Measurements from ENCODE around the gene ZNF521. TPM values are rescaled to one million over a fixed set of nuclear protein-coding genes. Genes with fewer than 3 reads are reported as not detected.

Gene ZNF521
- total RNA-seq, 1 experiment from 2014 or later: 0.04 TPM

GRCh38 chr18:25077944-25078723, 273.8 kb downstream of the ZNF521 start:
- H3K4me3 ChIP-seq (ENCODE audit: low read length): no peak overlapping the region
- H3K4me1 ChIP-seq (ENCODE audit: insufficient read depth, low read length): no peaks in the 10 kb centered on the region
- H3K9me3 ChIP-seq (ENCODE audit: low read length): no peaks in the 10 kb centered on the region
- H3K9me2 ChIP-seq (replicated peaks; ENCODE audit: low read length): no peaks in the 10 kb centered on the region
- H3K79me2 ChIP-seq (ENCODE audit: low read length): no peaks in the 10 kb centered on the region
- ATAC-seq (no peak), DNase-seq (no peak)
- H3K27ac ChIP-seq (ENCODE audit: low read length): no peak overlapping the region
- no peaks in the 10 kb centered on the region for H4K20me1 ChIP-seq (ENCODE audit: low read length)
- no peak overlapping the region for H3K4me2 ChIP-seq (ENCODE audit: low read length)
- H3F3A ChIP-seq (ENCODE audit: low read length, unreplicated experiment): no peaks in the 10 kb centered on the region
- no TSS peak for BruUV-seq (replicated peaks)
- H3K36me3 ChIP-seq (ENCODE audit: low read depth, low read length): no peaks in the 10 kb centered on the region
- no peak overlapping the region for H2AFZ ChIP-seq (ENCODE audit: low read length)
- peaks cover 72% of the 10 kb centered on the region for H3K27me3 ChIP-seq (ENCODE audit: low read length)
- intact Hi-C loops (cut with micrococcal nuclease): no loop called here
- no peak overlapping the region for H3K9ac ChIP-seq (ENCODE audit: low read length)
- no peak for TF ChIP-seq EZH2phosphoT487 (IDR thresholded peaks at IDR 0.05; ENCODE audit: borderline replicate concordance, low read length)
- no peak for TF ChIP-seq EZH2 (IDR thresholded peaks at IDR 0.05; ENCODE audit: low read length, unreplicated experiment)
- TF ChIP-seq, protein P1, sequence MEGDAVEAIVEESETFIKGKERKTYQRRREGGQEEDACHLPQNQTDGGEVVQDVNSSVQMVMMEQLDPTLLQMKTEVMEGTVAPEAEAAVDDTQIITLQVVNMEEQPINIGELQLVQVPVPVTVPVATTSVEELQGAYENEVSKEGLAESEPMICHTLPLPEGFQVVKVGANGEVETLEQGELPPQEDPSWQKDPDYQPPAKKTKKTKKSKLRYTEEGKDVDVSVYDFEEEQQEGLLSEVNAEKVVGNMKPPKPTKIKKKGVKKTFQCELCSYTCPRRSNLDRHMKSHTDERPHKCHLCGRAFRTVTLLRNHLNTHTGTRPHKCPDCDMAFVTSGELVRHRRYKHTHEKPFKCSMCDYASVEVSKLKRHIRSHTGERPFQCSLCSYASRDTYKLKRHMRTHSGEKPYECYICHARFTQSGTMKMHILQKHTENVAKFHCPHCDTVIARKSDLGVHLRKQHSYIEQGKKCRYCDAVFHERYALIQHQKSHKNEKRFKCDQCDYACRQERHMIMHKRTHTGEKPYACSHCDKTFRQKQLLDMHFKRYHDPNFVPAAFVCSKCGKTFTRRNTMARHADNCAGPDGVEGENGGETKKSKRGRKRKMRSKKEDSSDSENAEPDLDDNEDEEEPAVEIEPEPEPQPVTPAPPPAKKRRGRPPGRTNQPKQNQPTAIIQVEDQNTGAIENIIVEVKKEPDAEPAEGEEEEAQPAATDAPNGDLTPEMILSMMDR (conservative IDR thresholded peaks at IDR 0.05; ENCODE audit: low read depth, low read length): no peak
- POLR2A ChIA-PET (ENCODE audit: unreplicated experiment): no interaction called here
- CTCF ChIA-PET: no interaction called here

GRCh38 chr18:25077038-25077943, 274.7 kb downstream of the ZNF521 start:
- POLR2A ChIA-PET (ENCODE audit: unreplicated experiment): no interaction called here
- H4K20me1 ChIP-seq (ENCODE audit: low read length): no peaks in the 10 kb centered on the region
- DNase-seq (no peak), ATAC-seq (no peak)
- intact Hi-C loops (cut with micrococcal nuclease): no loop called here
- H3K9me2 ChIP-seq (replicated peaks; ENCODE audit: low read length): no peaks in the 10 kb centered on the region
- TF ChIP-seq EZH2phosphoT487 (IDR thresholded peaks at IDR 0.05; ENCODE audit: borderline replicate concordance, low read length) (no peak), EZH2 (IDR thresholded peaks at IDR 0.05; ENCODE audit: low read length, unreplicated experiment) (no peak)
- TF ChIP-seq, protein P1 (conservative IDR thresholded peaks at IDR 0.05; ENCODE audit: low read depth, low read length): no peak
- no TSS peak for BruUV-seq (replicated peaks)
- no peaks in the 10 kb centered on the region for H3F3A ChIP-seq (ENCODE audit: low read length, unreplicated experiment)
- H3K79me2 ChIP-seq (ENCODE audit: low read length): no peaks in the 10 kb centered on the region
- H3K27ac ChIP-seq (ENCODE audit: low read length): no peak overlapping the region
- no peaks in the 10 kb centered on the region for H3K9me3 ChIP-seq (ENCODE audit: low read length)
- no peak overlapping the region for H2AFZ ChIP-seq (ENCODE audit: low read length)
- CTCF ChIA-PET: no interaction called here
- no peaks in the 10 kb centered on the region for H3K36me3 ChIP-seq (ENCODE audit: low read depth, low read length)
- H3K27me3 ChIP-seq (ENCODE audit: low read length): peaks cover 80% of the 10 kb centered on the region
- no peaks in the 10 kb centered on the region for H3K4me1 ChIP-seq (ENCODE audit: insufficient read depth, low read length)
- no peak overlapping the region for H3K4me3 ChIP-seq (ENCODE audit: low read length)
- no peak overlapping the region for H3K9ac ChIP-seq (ENCODE audit: low read length)
- no peak overlapping the region for H3K4me2 ChIP-seq (ENCODE audit: low read length)
